ENCODE measurements around the gene GPAT3. TPM values are rescaled to one million over a fixed set of nuclear protein-coding genes. Genes with fewer than 3 reads are reported as not detected.

The GPAT3 gene
- total RNA-seq, 3 donors from 2014 or later (not counting 1 experiment from before 2014, with no cell fraction given): 0.54 to 11.3 (median 1.2) TPM

DNA sequence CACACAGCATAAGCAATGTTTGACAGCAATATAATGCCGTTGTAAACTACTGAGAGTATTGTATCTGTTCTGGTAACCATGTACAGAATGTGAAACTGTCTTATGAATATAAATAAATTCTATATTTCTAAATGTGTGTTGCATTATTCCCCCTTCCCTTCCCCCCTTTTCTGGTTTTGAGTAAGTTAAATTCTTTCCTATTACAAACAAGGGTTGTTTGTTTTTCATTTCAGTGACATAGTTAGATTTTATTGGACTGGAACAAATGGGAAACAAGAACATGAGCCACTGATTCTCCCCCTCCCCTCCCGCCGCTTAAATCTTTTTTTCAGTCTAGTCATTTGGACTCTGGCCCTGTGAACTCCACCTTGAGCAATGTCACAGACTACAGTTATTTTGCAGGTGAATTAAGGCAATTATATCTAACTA lies 69.8 kb downstream of the GPAT3 start:
- TF ChIP-seq CTCF (IDR thresholded peaks at IDR 0.05): no peak
- no peak for DNase-seq
- Histone ChIP-seq H3K4me1 (ENCODE audit: control insufficient read depth, insufficient read depth, low read length) (no peaks in the 10 kb centered on the region), H3K27me3 (ENCODE audit: control insufficient read depth, insufficient read depth, low read length) (no peaks in the 10 kb centered on the region), H3K4me3 (ENCODE audit: low read length) (no peak overlapping the region), H3K9me3 (ENCODE audit: control insufficient read depth, insufficient read depth, low read length) (no peaks in the 10 kb centered on the region), H3K27ac (ENCODE audit: low read length) (no peak overlapping the region), H3K36me3 (ENCODE audit: control insufficient read depth, insufficient read depth, low read length) (no peaks in the 10 kb centered on the region)
- 87% methylated on average over 2 of the region's 3 CpGs for WGBS (ENCODE audit: insufficient coverage)
- H3K4me3 Mint-ChIP-seq: no peak overlapping the region
- ATAC-seq: no peak
- H3K27me3 Mint-ChIP-seq (ENCODE audit: low read depth in 2 of 2): peaks cover 7 to 11% of the 10 kb centered on the region in 2 donors
- peaks cover 3% of the 10 kb centered on the region for H3K36me3 Mint-ChIP-seq
- no peaks in the 10 kb centered on the region for H3K9me3 Mint-ChIP-seq
- no peak overlapping the region for H3K27ac Mint-ChIP-seq
- intact Hi-C loops (cut with micrococcal nuclease): no loop called here
- no peaks in the 10 kb centered on the region for H3K4me1 Mint-ChIP-seq

DNA sequence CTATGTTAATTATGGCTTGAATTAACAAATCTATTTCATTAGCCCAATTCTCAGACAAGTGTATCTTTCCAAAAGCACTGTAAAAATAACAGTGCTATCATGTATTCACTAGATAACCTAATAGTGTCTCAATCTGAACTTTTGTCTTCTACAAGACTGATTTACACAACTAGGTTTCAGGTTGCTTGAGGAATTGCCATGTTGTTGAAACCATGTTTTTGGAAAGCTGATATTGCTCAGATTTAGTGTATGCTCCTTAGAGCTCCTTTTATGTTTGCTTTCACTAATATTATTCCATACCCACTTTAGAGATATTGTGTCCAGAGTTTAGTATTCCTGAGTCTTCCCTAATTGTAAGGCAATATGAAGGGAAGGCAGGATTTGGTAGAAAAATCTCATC lies 70.6 kb downstream of the GPAT3 start:
- H3K27ac ChIP-seq (ENCODE audit: low read length): no peak overlapping the region
- intact Hi-C loops (cut with micrococcal nuclease): no loop called here

DNA sequence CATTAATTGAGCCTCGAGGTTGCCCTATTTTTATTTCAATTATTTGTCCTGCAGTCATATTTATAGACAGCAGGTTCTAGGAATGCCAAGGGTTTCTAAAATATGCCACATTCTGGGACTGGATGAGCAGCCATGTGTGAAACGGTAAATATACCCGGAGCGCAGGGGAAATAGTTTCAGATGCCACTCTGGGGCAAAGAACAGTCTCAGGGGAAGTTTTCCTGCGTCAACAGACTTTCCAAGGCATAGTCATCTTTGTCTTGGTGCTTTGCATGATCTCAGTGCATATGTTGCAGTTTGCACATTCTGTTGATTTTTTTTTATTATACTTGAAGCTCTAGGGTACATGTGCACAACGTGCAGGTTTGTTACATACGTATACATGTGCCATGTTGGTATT lies 71.0 kb downstream of the GPAT3 start:
- no peak for ATAC-seq
- Mint-ChIP-seq H3K4me1 (no peaks in the 10 kb centered on the region), H3K36me3 (peaks cover 10% of the 10 kb centered on the region), H3K27me3 (ENCODE audit: low read depth in 2 of 2) (peaks cover 11 to 19% of the 10 kb centered on the region in 2 donors), H3K27ac (no peak overlapping the region), H3K9me3 (no peaks in the 10 kb centered on the region), H3K4me3 (no peak overlapping the region)
- DNase-seq: no peak
- Histone ChIP-seq H3K27ac (ENCODE audit: low read length) (no peak overlapping the region), H3K9me3 (ENCODE audit: control insufficient read depth, insufficient read depth, low read length) (no peaks in the 10 kb centered on the region), H3K36me3 (ENCODE audit: control insufficient read depth, insufficient read depth, low read length) (no peaks in the 10 kb centered on the region), H3K4me3 (ENCODE audit: low read length) (no peak overlapping the region), H3K4me1 (ENCODE audit: control insufficient read depth, insufficient read depth, low read length) (no peaks in the 10 kb centered on the region), H3K27me3 (ENCODE audit: control insufficient read depth, insufficient read depth, low read length) (no peaks in the 10 kb centered on the region)
- intact Hi-C loops (cut with micrococcal nuclease): no loop called here
- TF ChIP-seq CTCF (IDR thresholded peaks at IDR 0.05): no peak
- 64% methylated on average over 7 of the region's 7 CpGs for WGBS (ENCODE audit: insufficient coverage)

More for the DNA sequence above, 70.6 kb downstream of the GPAT3 start:
- ATAC-seq (no peak), DNase-seq (no peak)
- TF ChIP-seq CTCF (IDR thresholded peaks at IDR 0.05): no peak
- H3K27me3 ChIP-seq (ENCODE audit: control insufficient read depth, insufficient read depth, low read length): no peaks in the 10 kb centered on the region
- H3K4me1 ChIP-seq (ENCODE audit: control insufficient read depth, insufficient read depth, low read length): no peaks in the 10 kb centered on the region
- H3K36me3 Mint-ChIP-seq: peaks cover 10% of the 10 kb centered on the region
- peaks cover 11 to 14% of the 10 kb centered on the region in 2 donors for H3K27me3 Mint-ChIP-seq (ENCODE audit: low read depth in 2 of 2)
- H3K27ac Mint-ChIP-seq: no peak overlapping the region
- H3K9me3 Mint-ChIP-seq: no peaks in the 10 kb centered on the region
- no peaks in the 10 kb centered on the region for H3K36me3 ChIP-seq (ENCODE audit: control insufficient read depth, insufficient read depth, low read length)
- no peaks in the 10 kb centered on the region for H3K9me3 ChIP-seq (ENCODE audit: control insufficient read depth, insufficient read depth, low read length)
- no peak overlapping the region for H3K4me3 Mint-ChIP-seq
- H3K4me1 Mint-ChIP-seq: no peaks in the 10 kb centered on the region
- no peak overlapping the region for H3K4me3 ChIP-seq (ENCODE audit: low read length)

DNA sequence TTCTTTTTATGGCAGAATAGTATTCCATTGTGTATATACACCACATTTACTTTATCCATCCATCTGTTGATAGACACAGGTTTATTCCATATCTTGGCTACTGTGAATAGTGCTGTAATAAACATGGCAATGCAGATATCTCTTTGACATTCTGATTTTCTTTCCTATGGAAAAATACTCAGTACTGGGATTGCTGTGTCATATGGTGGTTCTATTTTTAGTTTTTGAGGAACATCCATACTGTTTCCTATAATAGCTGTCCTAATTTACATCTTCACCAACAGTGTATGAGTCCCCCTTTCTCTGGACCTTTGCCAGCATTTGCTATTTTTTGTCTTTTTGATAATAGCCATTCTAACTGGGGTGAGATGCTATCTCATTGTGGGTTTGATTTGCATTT lies 73.5 kb downstream of the GPAT3 start:
- TF ChIP-seq CTCF (IDR thresholded peaks at IDR 0.05): no peak
- H3K27me3 ChIP-seq (ENCODE audit: control insufficient read depth, insufficient read depth, low read length): no peaks in the 10 kb centered on the region
- H3K27me3 Mint-ChIP-seq (ENCODE audit: low read depth in 2 of 2): peaks cover 12 to 27% of the 10 kb centered on the region in 2 donors
- no peak for ATAC-seq
- intact Hi-C loops (cut with micrococcal nuclease): no loop called here
- no peaks in the 10 kb centered on the region for H3K4me1 Mint-ChIP-seq
- no peak for DNase-seq
- no peaks in the 10 kb centered on the region for H3K36me3 ChIP-seq (ENCODE audit: control insufficient read depth, insufficient read depth, low read length)
- H3K4me3 ChIP-seq (ENCODE audit: low read length): no peak overlapping the region
- no peaks in the 10 kb centered on the region for H3K4me1 ChIP-seq (ENCODE audit: control insufficient read depth, insufficient read depth, low read length)
- peaks cover 26% of the 10 kb centered on the region for H3K36me3 Mint-ChIP-seq
- no peak overlapping the region for H3K27ac ChIP-seq (ENCODE audit: low read length)
- no peak overlapping the region for H3K27ac Mint-ChIP-seq
- H3K9me3 Mint-ChIP-seq: peaks cover 9% of the 10 kb centered on the region in 2 donors
- H3K9me3 ChIP-seq (ENCODE audit: control insufficient read depth, insufficient read depth, low read length): peaks cover 6% of the 10 kb centered on the region
- no peak overlapping the region for H3K4me3 Mint-ChIP-seq
